Measurements from ENCODE around the gene E2F2. TPM values are rescaled to one million over a fixed set of nuclear protein-coding genes. Genes with fewer than 3 reads are reported as not detected.

The E2F2 gene
- total RNA-seq, 1 donor: 2.7 TPM

GRCh38 chr1:23460519-23460918, 70.5 kb downstream of the E2F2 start:
- Histone ChIP-seq H3K9me3 (ENCODE audit: low read depth, low read length) (no peaks in the 10 kb centered on the region), H3K4me1 (ENCODE audit: insufficient read depth, low read length) (no peaks in the 10 kb centered on the region), H3K4me3 (ENCODE audit: low read length) (no peak overlapping the region), H3K27me3 (ENCODE audit: insufficient read depth, low read length) (no peaks in the 10 kb centered on the region)

DNA sequence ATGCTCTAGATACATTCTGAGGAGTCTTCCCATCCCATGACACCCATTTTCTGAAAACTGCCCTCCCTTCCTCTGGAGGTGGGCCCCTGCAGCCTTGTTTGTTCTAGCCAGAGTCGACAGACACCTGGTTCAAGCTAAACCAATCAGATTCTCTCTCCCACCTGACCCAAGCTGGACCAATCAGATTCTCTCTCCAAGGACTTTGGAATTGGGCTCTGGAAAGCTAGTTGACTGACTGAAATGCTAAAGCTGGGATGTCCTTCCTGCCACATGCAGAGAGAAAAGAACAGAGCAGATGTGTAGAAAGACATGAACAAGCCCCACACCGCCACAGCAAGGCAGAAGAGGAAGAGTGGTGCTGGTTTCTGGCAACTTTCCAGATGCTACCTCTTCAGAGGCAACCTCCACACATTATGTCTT, 71.7 kb downstream of the E2F2 start:
- Histone ChIP-seq H3K9me3 (ENCODE audit: low read depth, low read length) (no peaks in the 10 kb centered on the region), H3K27me3 (ENCODE audit: insufficient read depth, low read length) (no peaks in the 10 kb centered on the region), H3K4me1 (ENCODE audit: insufficient read depth, low read length) (no peaks in the 10 kb centered on the region), H3K4me3 (ENCODE audit: low read length) (no peak overlapping the region)

Other genes starting within 250 kb of the E2F2 start
- 81.9 TPM for gene HNRNPR, start 186.9 kb downstream of the E2F2 start, total RNA-seq
- 4.5 TPM for gene ZNF436, start 161.4 kb downstream of the E2F2 start, total RNA-seq
- 19.2 TPM for gene TCEA3, start 106.5 kb downstream of the E2F2 start, total RNA-seq
- 0.42 TPM for gene ASAP3, start 47.1 kb downstream of the E2F2 start, total RNA-seq
- gene ID3, start 28.3 kb upstream of the E2F2 start, total RNA-seq: 47.3 TPM
- 2,123 TPM for gene RPL11, start 160.6 kb upstream of the E2F2 start, total RNA-seq
- gene ELOA, start 212.2 kb upstream of the E2F2 start, total RNA-seq: 42.1 TPM
- gene PITHD1, start 247.2 kb upstream of the E2F2 start, total RNA-seq: 63.8 TPM

All from mononuclear cell (primary cell).